Subcutaneous adipose tissue (tissue), 4 donors: Measurements from ENCODE around the gene SERTM1. TPM values are rescaled to one million over a fixed set of nuclear protein-coding genes. Genes with fewer than 3 reads are reported as not detected.

Experiments
- total RNA-seq, 4 donors: library from RNA; depleted of rRNA; stranded (reverse); fragments of >200 nt; gene quantifications; one replicate each; pipeline ENCODE4 v1.1.0, GENCODE V29; 2016
- TF ChIP-seq, protein P1 (sequence below): fragments of 450-650 bp; IDR thresholded peaks from one replicate; pipeline ENCODE4 v1.5.1; 2016; ENCODE audit warnings: low read depth, mild to moderate bottlenecking, control low read depth, antibody characterized with exemption, moderate library complexity

SERTM1 gene
- total RNA-seq, 4 donors from 2014 or later, result 0.17 to 1.1 TPM; not detected in 2

- TF ChIP-seq, protein P1, sequence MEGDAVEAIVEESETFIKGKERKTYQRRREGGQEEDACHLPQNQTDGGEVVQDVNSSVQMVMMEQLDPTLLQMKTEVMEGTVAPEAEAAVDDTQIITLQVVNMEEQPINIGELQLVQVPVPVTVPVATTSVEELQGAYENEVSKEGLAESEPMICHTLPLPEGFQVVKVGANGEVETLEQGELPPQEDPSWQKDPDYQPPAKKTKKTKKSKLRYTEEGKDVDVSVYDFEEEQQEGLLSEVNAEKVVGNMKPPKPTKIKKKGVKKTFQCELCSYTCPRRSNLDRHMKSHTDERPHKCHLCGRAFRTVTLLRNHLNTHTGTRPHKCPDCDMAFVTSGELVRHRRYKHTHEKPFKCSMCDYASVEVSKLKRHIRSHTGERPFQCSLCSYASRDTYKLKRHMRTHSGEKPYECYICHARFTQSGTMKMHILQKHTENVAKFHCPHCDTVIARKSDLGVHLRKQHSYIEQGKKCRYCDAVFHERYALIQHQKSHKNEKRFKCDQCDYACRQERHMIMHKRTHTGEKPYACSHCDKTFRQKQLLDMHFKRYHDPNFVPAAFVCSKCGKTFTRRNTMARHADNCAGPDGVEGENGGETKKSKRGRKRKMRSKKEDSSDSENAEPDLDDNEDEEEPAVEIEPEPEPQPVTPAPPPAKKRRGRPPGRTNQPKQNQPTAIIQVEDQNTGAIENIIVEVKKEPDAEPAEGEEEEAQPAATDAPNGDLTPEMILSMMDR, result no peak
Observed at GRCh38 chr13:36712290-36712689, 38.5 kb downstream of the SERTM1 start.

GRCh38 chr13:36712770-36713169 lies 39.0 kb downstream of the SERTM1 start:
- TF ChIP-seq, protein P1, result no peak

DNA sequence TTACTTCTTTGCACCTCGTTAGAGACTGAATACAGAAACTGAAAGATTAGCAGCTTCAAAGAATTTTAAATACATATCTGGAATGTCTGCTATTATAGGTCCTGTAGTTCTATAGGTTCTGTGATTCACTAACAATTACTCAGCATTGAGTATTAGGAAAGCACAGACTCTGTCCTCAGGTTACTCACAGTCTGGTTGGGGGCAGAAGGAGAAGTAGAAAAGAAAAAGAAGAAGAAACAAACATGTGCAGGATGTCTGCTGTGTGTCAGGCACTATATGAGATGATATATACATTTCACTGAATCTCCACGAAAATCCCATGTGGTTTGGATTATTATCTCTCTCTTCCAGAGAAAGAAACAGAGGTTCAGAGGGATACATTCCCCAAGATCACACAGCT lies 40.1 kb downstream of the SERTM1 start:
- TF ChIP-seq, protein P1, result no peak

- TF ChIP-seq, protein P1, result no peak
Observed at GRCh38 chr13:36715841-36716240, 42.0 kb downstream of the SERTM1 start.

- TF ChIP-seq, protein P1, result no peak
Observed at GRCh38 chr13:36717017-36717416, 43.2 kb downstream of the SERTM1 start.

DNA sequence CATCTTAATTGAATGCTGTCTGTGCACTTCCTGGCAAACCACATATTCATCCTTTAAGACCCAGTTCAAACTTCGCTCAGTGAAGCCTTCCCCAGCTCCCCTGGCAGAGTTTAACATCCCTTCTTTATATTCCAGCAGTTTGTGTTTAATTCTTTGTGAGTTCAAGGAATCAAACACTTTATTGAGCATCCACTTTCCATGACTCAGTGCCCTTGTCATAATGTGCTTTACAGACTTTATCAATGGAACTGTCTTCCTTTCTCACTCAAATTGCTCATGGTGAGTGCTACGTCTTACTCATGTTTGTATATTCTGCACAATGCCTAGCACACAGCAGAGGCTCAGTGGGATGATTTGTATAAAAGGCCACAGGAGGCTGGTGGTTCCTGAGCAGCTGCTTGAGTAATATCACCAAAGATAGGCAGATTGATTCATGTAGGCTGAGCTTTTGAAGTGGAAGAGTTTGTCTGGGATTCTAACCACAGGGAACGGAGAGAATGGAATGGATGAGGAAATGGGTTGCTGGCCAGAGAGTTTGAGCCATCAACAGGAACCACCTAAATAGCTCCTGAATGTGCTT lies 44.2 kb downstream of the SERTM1 start:
- TF ChIP-seq, protein P1, result no peak

DNA sequence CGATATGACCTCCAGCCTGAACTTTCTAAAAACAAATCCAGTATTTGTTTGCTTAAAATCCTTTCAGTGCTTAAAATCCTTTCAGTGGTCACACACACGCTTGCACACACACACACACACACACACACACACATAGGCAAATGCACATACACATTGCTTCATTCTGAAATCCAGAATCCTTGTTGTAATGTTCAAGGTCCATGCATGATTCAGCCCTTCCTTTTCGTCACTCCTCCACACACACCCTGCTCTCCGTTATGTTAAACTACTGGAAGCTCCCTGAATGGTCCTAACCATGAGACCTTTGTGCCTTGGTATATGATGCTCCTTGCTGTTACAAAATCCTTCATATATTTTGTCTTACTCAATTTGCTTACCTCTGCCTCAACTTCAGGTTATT lies 44.9 kb downstream of the SERTM1 start:
- TF ChIP-seq, protein P1, result no peak
